K562 (cell line): ENCODE results near the gene PIK3R1. TPM values are rescaled to one million over a fixed set of nuclear protein-coding genes. Genes with fewer than 3 reads are reported as not detected.

Experiments
- CBX1 ChIP-seq: sonication (generic); IDR thresholded peaks from 2 replicates; pipeline ENCODE4 v1.6.1; 2016; ENCODE audit warnings: antibody characterized with exemption, low read depth, mild to moderate bottlenecking
- CCAR2 ChIP-seq: fragments of 200-400 bp; formaldehyde crosslinking; IDR thresholded peaks from 2 replicates; pipeline ENCODE4 v1.6.1; 2017; ENCODE audit warnings: mild to moderate bottlenecking, low read depth, low read length
- EHMT2 ChIP-seq: fragments of 450-650 bp; IDR thresholded peaks from 2 replicates; pipeline ENCODE4 v1.6.1; 2018; ENCODE audit warnings: antibody characterized with exemption
- FIP1L1 ChIP-seq: fragments of 200-400 bp; formaldehyde crosslinking; IDR thresholded peaks from 2 replicates; pipeline ENCODE4 v1.6.1; 2018; ENCODE audit warnings: mild to moderate bottlenecking, low read depth, low read length; ENCODE audit not compliant: poor library complexity, severe bottlenecking
- HNRNPH1 ChIP-seq: fragments of 200-400 bp; formaldehyde crosslinking; optimal IDR thresholded peaks from 2 replicates; pipeline ENCODE3; 2017; ENCODE audit warnings: low read depth, mild to moderate bottlenecking, low read length, moderate library complexity
- MED1 ChIP-seq: sonication (generic); formaldehyde crosslinking; IDR thresholded peaks from 2 replicates; pipeline ENCODE4 v1.8.1; 2023; ENCODE audit warnings: missing genetic modification reagents, borderline replicate concordance
- NELFE ChIP-seq: IDR thresholded peaks from 2 replicates; pipeline ENCODE4 v1.6.1; 2011; ENCODE audit warnings: mild to moderate bottlenecking; ENCODE audit not compliant: insufficient read depth, insufficient read length
- OTX1 ChIP-seq: fragments of 450-650 bp; formaldehyde crosslinking; IDR thresholded peaks from 2 replicates; pipeline ENCODE4 v1.4.0; 2022; ENCODE audit warnings: mild to moderate bottlenecking
- RUNX1 ChIP-seq: sonication (generic); IDR thresholded peaks from 2 replicates; pipeline ENCODE4 v1.6.1; 2016; ENCODE audit warnings: antibody characterized with exemption, low read depth
- TOE1 ChIP-seq, 2 experiments: fragments of 450-650 bp in 1 of 2; sonication (generic) in 1 of 2; formaldehyde crosslinking in 1 of 2; IDR thresholded peaks; 2 replicates each; pipeline versions ENCODE4 v1.7.1 to v1.8.0; 2016 to 2022; ENCODE audit warnings: borderline replicate concordance in 2 of 2, mild to moderate bottlenecking in 2 of 2, antibody characterized with exemption in 1 of 2, inconsistent platforms in 1 of 2, low read depth in 1 of 2, missing genetic modification reagents in 1 of 2, moderate library complexity in 1 of 2
- ZNF282 ChIP-seq: sonication (generic); formaldehyde crosslinking; IDR thresholded peaks from 2 replicates; pipeline ENCODE4 v1.8.1; 2023; ENCODE audit warnings: missing genetic modification reagents
- ZNF311 ChIP-seq: fragments of 250-450 bp; sonication (Bioruptor Pico); IDR thresholded peaks from 2 replicates; pipeline ENCODE4 v1.4.0; 2020; ENCODE audit warnings: mild to moderate bottlenecking, moderate library complexity
- ZNF644 ChIP-seq: fragments of 200-800 bp; sonication (Bioruptor generic); IDR thresholded peaks from 2 replicates; pipeline ENCODE4 v1.6.1; 2016; ENCODE audit warnings: low read depth, missing genetic modification characterization, missing compliant biosample characterization
- ZNF766 ChIP-seq: fragments of 200-800 bp; sonication (Bioruptor generic); conservative IDR thresholded peaks from 2 replicates; pipeline ENCODE4 v1.6.1; 2016; ENCODE audit warnings: missing genetic modification characterization, missing compliant biosample characterization
- polyA plus RNA-seq, 8 experiments: library from polyadenylated mRNA; depleted of rRNA in 4 of 8; stranded (reverse) in 5 of 8; unstranded in 3 of 8; fragments of >200 nt; fragmentation: Nextera tagmentation in 2 of 8; fragmentation: Illumina TruSeq in 1 of 8; extraction: Ambion mirVana in 2 of 8; extraction: Trizol in 1 of 8; gene quantifications; 2 replicates each; pipeline versions ENCODE4 v1.2.1 to v1.2.3, GENCODE V29; 2011 to 2014; ENCODE audit warnings: inconsistent platforms in 1 of 8, missing spikeins in 1 of 8
- total RNA-seq, 7 experiments: library from RNA; depleted of rRNA in 6 of 7; stranded (reverse); fragments of >200 nt in 6 of 7; fragmentation: Illumina TruSeq in 2 of 7; extraction: Trizol in 2 of 7; gene quantifications; 2 replicates each; pipeline versions ENCODE4 v1.2.1 to v1.2.3, GENCODE V29; 2011 to 2021; ENCODE audit warnings: low replicate concordance in 1 of 7
- TF ChIP-seq, protein P1 (sequence below): fragments of 150-350 bp; IDR thresholded peaks from 2 replicates; pipeline ENCODE4 v1.6.1; 2014; ENCODE audit warnings: low read depth, mild to moderate bottlenecking, low read length, borderline replicate concordance
- TF ChIP-seq, protein P2 (sequence below): fragments of 450-650 bp; IDR thresholded peaks from 2 replicates; pipeline ENCODE4 v1.6.1; 2017; ENCODE audit warnings: antibody characterized with exemption
- TF ChIP-seq, protein P3 (sequence below): sonication (generic); formaldehyde crosslinking; IDR thresholded peaks from 2 replicates; pipeline ENCODE4 v1.8.0; 2023; ENCODE audit warnings: missing genetic modification reagents, mild to moderate bottlenecking, borderline replicate concordance

The PIK3R1 gene
- total and polyA plus RNA-seq, 9 of the 15 experiments (the other 6 are each of a cell fraction or from before 2014, with no cell fraction given) = 1.1 to 9.7 (median 4.8) TPM

DNA sequence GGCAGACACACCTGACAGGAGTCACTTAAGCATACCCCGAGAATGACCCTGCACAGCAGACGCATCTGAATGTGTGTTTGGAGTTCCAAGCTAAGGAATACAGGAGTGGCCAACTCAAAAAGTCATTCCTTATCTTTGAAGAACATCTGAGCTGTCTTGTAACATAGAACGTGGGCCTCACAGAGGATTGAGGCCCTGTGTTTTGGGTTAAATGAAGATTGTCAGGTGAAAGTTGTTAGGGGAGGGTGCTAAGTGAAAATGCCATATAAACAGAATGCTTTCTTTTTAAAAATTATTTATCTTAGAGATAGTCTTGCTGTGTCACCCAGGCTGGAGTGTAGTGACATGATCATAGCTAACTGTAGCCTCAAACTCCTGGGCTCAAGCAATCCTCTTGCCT is 100.9 kb downstream of the PIK3R1 start (continued):
- TF ChIP-seq, protein P1, sequence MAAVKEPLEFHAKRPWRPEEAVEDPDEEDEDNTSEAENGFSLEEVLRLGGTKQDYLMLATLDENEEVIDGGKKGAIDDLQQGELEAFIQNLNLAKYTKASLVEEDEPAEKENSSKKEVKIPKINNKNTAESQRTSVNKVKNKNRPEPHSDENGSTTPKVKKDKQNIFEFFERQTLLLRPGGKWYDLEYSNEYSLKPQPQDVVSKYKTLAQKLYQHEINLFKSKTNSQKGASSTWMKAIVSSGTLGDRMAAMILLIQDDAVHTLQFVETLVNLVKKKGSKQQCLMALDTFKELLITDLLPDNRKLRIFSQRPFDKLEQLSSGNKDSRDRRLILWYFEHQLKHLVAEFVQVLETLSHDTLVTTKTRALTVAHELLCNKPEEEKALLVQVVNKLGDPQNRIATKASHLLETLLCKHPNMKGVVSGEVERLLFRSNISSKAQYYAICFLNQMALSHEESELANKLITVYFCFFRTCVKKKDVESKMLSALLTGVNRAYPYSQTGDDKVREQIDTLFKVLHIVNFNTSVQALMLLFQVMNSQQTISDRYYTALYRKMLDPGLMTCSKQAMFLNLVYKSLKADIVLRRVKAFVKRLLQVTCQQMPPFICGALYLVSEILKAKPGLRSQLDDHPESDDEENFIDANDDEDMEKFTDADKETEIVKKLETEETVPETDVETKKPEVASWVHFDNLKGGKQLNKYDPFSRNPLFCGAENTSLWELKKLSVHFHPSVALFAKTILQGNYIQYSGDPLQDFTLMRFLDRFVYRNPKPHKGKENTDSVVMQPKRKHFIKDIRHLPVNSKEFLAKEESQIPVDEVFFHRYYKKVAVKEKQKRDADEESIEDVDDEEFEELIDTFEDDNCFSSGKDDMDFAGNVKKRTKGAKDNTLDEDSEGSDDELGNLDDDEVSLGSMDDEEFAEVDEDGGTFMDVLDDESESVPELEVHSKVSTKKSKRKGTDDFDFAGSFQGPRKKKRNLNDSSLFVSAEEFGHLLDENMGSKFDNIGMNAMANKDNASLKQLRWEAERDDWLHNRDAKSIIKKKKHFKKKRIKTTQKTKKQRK = no peak
- TF ChIP-seq, protein P2, sequence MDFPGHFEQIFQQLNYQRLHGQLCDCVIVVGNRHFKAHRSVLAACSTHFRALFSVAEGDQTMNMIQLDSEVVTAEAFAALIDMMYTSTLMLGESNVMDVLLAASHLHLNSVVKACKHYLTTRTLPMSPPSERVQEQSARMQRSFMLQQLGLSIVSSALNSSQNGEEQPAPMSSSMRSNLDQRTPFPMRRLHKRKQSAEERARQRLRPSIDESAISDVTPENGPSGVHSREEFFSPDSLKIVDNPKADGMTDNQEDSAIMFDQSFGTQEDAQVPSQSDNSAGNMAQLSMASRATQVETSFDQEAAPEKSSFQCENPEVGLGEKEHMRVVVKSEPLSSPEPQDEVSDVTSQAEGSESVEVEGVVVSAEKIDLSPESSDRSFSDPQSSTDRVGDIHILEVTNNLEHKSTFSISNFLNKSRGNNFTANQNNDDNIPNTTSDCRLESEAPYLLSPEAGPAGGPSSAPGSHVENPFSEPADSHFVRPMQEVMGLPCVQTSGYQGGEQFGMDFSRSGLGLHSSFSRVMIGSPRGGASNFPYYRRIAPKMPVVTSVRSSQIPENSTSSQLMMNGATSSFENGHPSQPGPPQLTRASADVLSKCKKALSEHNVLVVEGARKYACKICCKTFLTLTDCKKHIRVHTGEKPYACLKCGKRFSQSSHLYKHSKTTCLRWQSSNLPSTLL = no peak
- TF ChIP-seq ZNF644 (tag) (no peak), EHMT2 (no peak), RUNX1 (no peak), TOE1 (IDR thresholded peaks at IDR 0.05; ENCODE audit: borderline replicate concordance) (no peak), TOE1 (CRISPR knock-in tag; IDR thresholded peaks at IDR 0.05; ENCODE audit: borderline replicate concordance, low read depth) (no peak), FIP1L1 (no peak), OTX1 (CRISPR knock-in tag) (no peak), NELFE (no peak), ZNF311 (no peak), ZNF766 (0 out of 2 replicates have a peak, but pooled peaks have one; percentile 63), ZNF282 (CRISPR knock-in tag) (no peak), CBX1 (no peak), HNRNPH1 (no peak), MED1 (CRISPR knock-in tag) (no peak), CCAR2 (no peak)
- TF ChIP-seq, protein P3, sequence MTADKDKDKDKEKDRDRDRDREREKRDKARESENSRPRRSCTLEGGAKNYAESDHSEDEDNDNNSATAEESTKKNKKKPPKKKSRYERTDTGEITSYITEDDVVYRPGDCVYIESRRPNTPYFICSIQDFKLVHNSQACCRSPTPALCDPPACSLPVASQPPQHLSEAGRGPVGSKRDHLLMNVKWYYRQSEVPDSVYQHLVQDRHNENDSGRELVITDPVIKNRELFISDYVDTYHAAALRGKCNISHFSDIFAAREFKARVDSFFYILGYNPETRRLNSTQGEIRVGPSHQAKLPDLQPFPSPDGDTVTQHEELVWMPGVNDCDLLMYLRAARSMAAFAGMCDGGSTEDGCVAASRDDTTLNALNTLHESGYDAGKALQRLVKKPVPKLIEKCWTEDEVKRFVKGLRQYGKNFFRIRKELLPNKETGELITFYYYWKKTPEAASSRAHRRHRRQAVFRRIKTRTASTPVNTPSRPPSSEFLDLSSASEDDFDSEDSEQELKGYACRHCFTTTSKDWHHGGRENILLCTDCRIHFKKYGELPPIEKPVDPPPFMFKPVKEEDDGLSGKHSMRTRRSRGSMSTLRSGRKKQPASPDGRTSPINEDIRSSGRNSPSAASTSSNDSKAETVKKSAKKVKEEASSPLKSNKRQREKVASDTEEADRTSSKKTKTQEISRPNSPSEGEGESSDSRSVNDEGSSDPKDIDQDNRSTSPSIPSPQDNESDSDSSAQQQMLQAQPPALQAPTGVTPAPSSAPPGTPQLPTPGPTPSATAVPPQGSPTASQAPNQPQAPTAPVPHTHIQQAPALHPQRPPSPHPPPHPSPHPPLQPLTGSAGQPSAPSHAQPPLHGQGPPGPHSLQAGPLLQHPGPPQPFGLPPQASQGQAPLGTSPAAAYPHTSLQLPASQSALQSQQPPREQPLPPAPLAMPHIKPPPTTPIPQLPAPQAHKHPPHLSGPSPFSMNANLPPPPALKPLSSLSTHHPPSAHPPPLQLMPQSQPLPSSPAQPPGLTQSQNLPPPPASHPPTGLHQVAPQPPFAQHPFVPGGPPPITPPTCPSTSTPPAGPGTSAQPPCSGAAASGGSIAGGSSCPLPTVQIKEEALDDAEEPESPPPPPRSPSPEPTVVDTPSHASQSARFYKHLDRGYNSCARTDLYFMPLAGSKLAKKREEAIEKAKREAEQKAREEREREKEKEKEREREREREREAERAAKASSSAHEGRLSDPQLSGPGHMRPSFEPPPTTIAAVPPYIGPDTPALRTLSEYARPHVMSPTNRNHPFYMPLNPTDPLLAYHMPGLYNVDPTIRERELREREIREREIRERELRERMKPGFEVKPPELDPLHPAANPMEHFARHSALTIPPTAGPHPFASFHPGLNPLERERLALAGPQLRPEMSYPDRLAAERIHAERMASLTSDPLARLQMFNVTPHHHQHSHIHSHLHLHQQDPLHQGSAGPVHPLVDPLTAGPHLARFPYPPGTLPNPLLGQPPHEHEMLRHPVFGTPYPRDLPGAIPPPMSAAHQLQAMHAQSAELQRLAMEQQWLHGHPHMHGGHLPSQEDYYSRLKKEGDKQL (CRISPR knock-in tag) = no peak
